HCT116 (cell line): Measurements from ENCODE around the gene MCC. TPM values are rescaled to one million over a fixed set of nuclear protein-coding genes. Genes with fewer than 3 reads are reported as not detected.

Experiments used
- ATAC-seq: fragments of 200-7000 bp; cut with Tn5 transposase; 2 replicates; pipeline ENCODE4 v1.9.1; 2020; ENCODE audit warnings: mild to moderate bottlenecking, moderate library complexity
- BruUV-seq: library from RNA; stranded (reverse); fragments of 400-500 nt; replicated peaks from 2 replicates; lab custom pipeline; 2021; lab: Mats Ljungman, UMichigan
- CTCF ChIA-PET: fragments of 300-600 bp; sonication (Branson Sonifier 250); formaldehyde crosslinking; loops from one replicate; lab custom pipeline; 2021; ENCODE audit warnings: antibody characterized with exemption; lab: Charles Lee
- POLR2A ChIA-PET: fragments of 300-600, 350-600 bp; sonication (Branson Sonifier 250); formaldehyde crosslinking; loops from one replicate; lab custom pipeline; 2021; ENCODE audit warnings: antibody characterized with exemption; lab: Charles Lee
- RAD21 ChIA-PET, 2 experiments: fragments of 300-600 bp; sonication (Branson Sonifier 250); formaldehyde crosslinking; loops; one replicate each; lab custom pipeline; 2023; ENCODE audit warnings: low total read pairs in 2 of 2; ENCODE audit not compliant: uncharacterized antibody in 2 of 2, unreplicated experiment in 2 of 2, low non-redundant PET in 1 of 2; lab: Charles Lee
- DNase-seq: peaks from one replicate; pipeline ENCODE4 v3.0.0-alpha.2; 2010; ENCODE audit warnings: low read depth, low spot score
- H2AFZ ChIP-seq: fragments of 200-600 bp; shearing (Covaris generic), sonication (generic); 2 replicates; pipeline ENCODE4 v1.6.1; 2017; ENCODE audit warnings: low read depth, mixed run types, mixed read lengths, antibody characterized with exemption, low read length; ENCODE audit not compliant: poor library complexity, severe bottlenecking
- H3K27ac ChIP-seq: 2 replicates; pipeline ENCODE4 v1.5.1; 2012; ENCODE audit warnings: low read depth, low read length
- H3K27me3 ChIP-seq: fragments of 200-600 bp; sonication (generic); 2 replicates; pipeline ENCODE4 v1.6.1; 2016; ENCODE audit warnings: mixed run types, low read length, mixed read lengths; ENCODE audit not compliant: insufficient read depth
- H3K36me3 ChIP-seq, 2 experiments: fragments of 200-500 bp in 1 of 2; fragments of 200-600 bp in 1 of 2; sonication (Bioruptor generic) in 1 of 2; sonication (generic) in 1 of 2; 2 replicates each; pipeline versions ENCODE4 v1.5.1 to v1.6.1; 2014 to 2016; ENCODE audit warnings: low read length in 2 of 2, inconsistent platforms in 1 of 2, mixed read lengths in 1 of 2, mixed run types in 1 of 2; ENCODE audit not compliant: insufficient read depth in 2 of 2, control insufficient read depth in 1 of 2
- H3K4me1 ChIP-seq, 2 experiments: fragments of 200-600 bp in 1 of 2; sonication (generic) in 1 of 2; 2 replicates each; pipeline versions ENCODE4 v1.5.1 to v1.6.1; 2012 to 2017; ENCODE audit warnings: low read length in 2 of 2, inconsistent platforms in 1 of 2, mild to moderate bottlenecking in 1 of 2, mixed read lengths in 1 of 2, mixed run types in 1 of 2, moderate library complexity in 1 of 2; ENCODE audit not compliant: insufficient read depth in 2 of 2, control insufficient read depth in 1 of 2
- H3K4me2 ChIP-seq: fragments of 200-600 bp; sonication (generic); 2 replicates; pipeline ENCODE4 v1.6.1; 2017; ENCODE audit warnings: mixed run types, low read length, mixed read lengths
- H3K4me3 ChIP-seq, 2 experiments: fragments of 200-600 bp in 1 of 2; sonication (generic) in 1 of 2; replicated peaks in 1 of 2; 2 replicates each; pipeline ENCODE4 v1.5.1; 2011 to 2016; ENCODE audit warnings: low read length in 2 of 2, control low read depth in 1 of 2, low read depth in 1 of 2, mild to moderate bottlenecking in 1 of 2, mixed read lengths in 1 of 2, mixed run types in 1 of 2
- H3K79me2 ChIP-seq: fragments of 200-600 bp; sonication (generic); 2 replicates; pipeline ENCODE4 v1.6.1; 2017; ENCODE audit warnings: mild to moderate bottlenecking, mixed run types, low read length, moderate library complexity, mixed read lengths; ENCODE audit not compliant: insufficient read depth
- H3K9ac ChIP-seq: fragments of 200-600 bp; sonication (generic); 2 replicates; pipeline ENCODE4 v1.6.1; 2016; ENCODE audit warnings: low read length, mixed read lengths
- H3K9me2 ChIP-seq: fragments of 200-600 bp; sonication (generic), shearing (Covaris generic); 2 replicates; pipeline ENCODE4 v1.6.1; 2017; ENCODE audit warnings: mixed run types, mild to moderate bottlenecking, moderate library complexity; ENCODE audit not compliant: insufficient read depth
- H3K9me3 ChIP-seq, 2 experiments: fragments of 200-500 bp in 1 of 2; fragments of 200-600 bp in 1 of 2; sonication (Bioruptor generic) in 1 of 2; sonication (generic) in 1 of 2; 2 replicates each; pipeline ENCODE4 v1.6.1; 2014 to 2017; ENCODE audit warnings: low read length in 2 of 2, mixed read lengths in 2 of 2, inconsistent platforms in 1 of 2, low read depth in 1 of 2, mild to moderate bottlenecking in 1 of 2, mixed run types in 1 of 2, moderate library complexity in 1 of 2; ENCODE audit not compliant: control insufficient read depth in 1 of 2, insufficient read depth in 1 of 2
- H4K20me1 ChIP-seq: fragments of 200-600 bp; sonication (generic), shearing (Covaris generic); 2 replicates; pipeline ENCODE4 v1.6.1; 2017; ENCODE audit warnings: mixed run types, mild to moderate bottlenecking, moderate library complexity; ENCODE audit not compliant: insufficient read depth
- CBX3 ChIP-seq: IDR thresholded peaks from 2 replicates; pipeline ENCODE4 v1.6.1; 2012; ENCODE audit warnings: low read depth
- CEBPB ChIP-seq: IDR thresholded peaks from 2 replicates; pipeline ENCODE4 v1.6.1; 2012; ENCODE audit warnings: low read depth
- EGR1 ChIP-seq: IDR thresholded peaks from 2 replicates; pipeline ENCODE4 v1.6.1; 2012; ENCODE audit warnings: low read depth
- ELF1 ChIP-seq: IDR thresholded peaks from 2 replicates; pipeline ENCODE4 v1.6.1; 2012; ENCODE audit warnings: low read depth, borderline replicate concordance
- FOSL1 ChIP-seq: IDR thresholded peaks from 2 replicates; pipeline ENCODE4 v1.6.1; 2012; ENCODE audit warnings: low read depth
- JUND ChIP-seq: IDR thresholded peaks from 2 replicates; pipeline ENCODE4 v1.6.1; 2012
- POLR2A ChIP-seq: IDR thresholded peaks from 2 replicates; pipeline ENCODE4 v1.7.0; 2011; ENCODE audit warnings: borderline replicate concordance; ENCODE audit not compliant: insufficient read depth, insufficient read length; ENCODE audit errors: extremely low read depth
- POLR2AphosphoS5 ChIP-seq: IDR thresholded peaks from 2 replicates; pipeline ENCODE4 v1.6.1; 2011; ENCODE audit warnings: mild to moderate bottlenecking, low read depth, low read length, moderate library complexity
- RAD21 ChIP-seq: IDR thresholded peaks from 2 replicates; pipeline ENCODE4 v1.6.1; 2012; ENCODE audit warnings: low read depth, mild to moderate bottlenecking
- SIN3A ChIP-seq: IDR thresholded peaks from 2 replicates; pipeline ENCODE4 v1.6.1; 2012; ENCODE audit warnings: low read depth
- SP1 ChIP-seq: IDR thresholded peaks from 2 replicates; pipeline ENCODE4 v1.6.1; 2012; ENCODE audit warnings: low read depth
- SRF ChIP-seq: IDR thresholded peaks from 2 replicates; pipeline ENCODE4 v1.6.1; 2012; ENCODE audit warnings: low read depth
- ZFX ChIP-seq: fragments of 450-650 bp; IDR thresholded peaks from 2 replicates; pipeline ENCODE4 v1.6.1; 2017
- ZNF274 ChIP-seq: fragments of 200-500 bp; sonication (Bioruptor generic); IDR thresholded peaks from 2 replicates; pipeline ENCODE4 v1.6.1; 2014; ENCODE audit warnings: mild to moderate bottlenecking, low read depth, low read length, inconsistent platforms
- intact Hi-C: fragments of 100-400 bp; cut with micrococcal nuclease; formaldehyde crosslinking; loops from 2 replicates; pipeline ENCODE4 v1.10.0; 2022
- total RNA-seq: library from RNA; stranded (reverse); gene quantifications from one replicate; pipeline ENCODE4 v1.2.1, GENCODE V29; 2021; ENCODE audit not compliant: unreplicated experiment
- TF ChIP-seq, protein P1 (sequence below): IDR thresholded peaks from 2 replicates; pipeline ENCODE4 v1.6.1; 2012
- TF ChIP-seq, protein P2 (sequence below), 3 experiments: fragments of 200-600 bp in 1 of 3; sonication (generic) in 1 of 3; IDR thresholded peaks in 2 of 3; conservative IDR thresholded peaks in 1 of 3; 2 replicates each; pipeline ENCODE4 v1.5.1; 2012 to 2017; ENCODE audit warnings: low read depth in 2 of 3, low read length in 2 of 3, antibody characterized with exemption in 1 of 3, borderline replicate concordance in 1 of 3, control low read depth in 1 of 3, mild to moderate bottlenecking in 1 of 3, mixed read lengths in 1 of 3, mixed run types in 1 of 3, moderate library complexity in 1 of 3; ENCODE audit not compliant: insufficient read depth in 1 of 3
- TF ChIP-seq, protein P3 (sequence below): IDR thresholded peaks from 2 replicates; pipeline ENCODE4 v1.6.1; 2011; ENCODE audit warnings: mild to moderate bottlenecking, low read length, moderate library complexity; ENCODE audit not compliant: insufficient replicate concordance; ENCODE audit errors: extremely low read depth
- TF ChIP-seq, protein P4 (sequence below): IDR thresholded peaks from 2 replicates; pipeline ENCODE4 v1.6.1; 2012; ENCODE audit warnings: low read depth
- TF ChIP-seq, protein P5 (sequence below): IDR thresholded peaks from 2 replicates; pipeline ENCODE4 v1.6.1; 2012

MCC gene
- total RNA-seq, 1 experiment from 2014 or later, result 20.1 TPM

DNA sequence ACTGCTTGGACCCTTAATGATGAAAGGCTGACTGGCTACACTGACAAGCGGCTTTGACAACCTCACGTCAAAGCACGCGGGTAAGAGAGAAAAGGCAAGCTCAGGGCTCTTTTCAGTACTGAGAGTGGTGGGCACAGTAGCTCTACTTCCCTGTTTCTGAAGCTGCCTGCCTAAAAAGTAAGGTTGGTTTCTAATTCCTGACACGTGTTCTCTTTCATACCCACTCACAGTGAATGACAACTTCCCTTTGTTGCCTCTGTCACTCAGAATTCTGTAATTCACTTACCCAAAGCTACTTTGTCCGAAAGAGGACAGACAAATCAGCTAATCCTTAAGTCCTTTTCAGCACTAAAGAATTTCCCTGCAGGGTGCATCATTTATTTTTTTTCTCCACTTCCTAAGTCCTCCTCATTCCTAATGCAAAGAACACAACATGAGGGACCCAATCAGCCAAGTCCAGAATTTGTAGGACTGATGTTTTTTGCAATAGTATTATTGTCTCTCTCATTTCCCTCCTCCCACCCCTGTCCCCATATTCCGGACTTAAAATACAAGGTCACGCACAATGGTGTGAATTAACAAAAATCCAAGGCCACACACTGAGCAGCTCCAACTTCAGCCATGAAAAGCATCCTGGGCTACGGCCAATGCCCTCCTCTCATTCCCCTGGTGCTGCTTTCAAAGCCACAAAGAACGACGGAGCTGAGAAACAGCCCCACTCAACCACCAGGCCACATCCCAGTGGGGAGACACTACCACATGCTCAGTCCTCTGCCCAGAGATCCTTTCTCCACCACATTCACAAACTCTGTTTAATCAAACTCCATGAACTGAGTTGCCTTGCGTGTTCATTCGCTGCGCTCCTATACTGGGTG, 274.5 kb downstream of the MCC start:
- Histone ChIP-seq H3K9me3 (no peaks in the 10 kb centered on the region), H2AFZ (no peak overlapping the region), H3K27me3 (no peaks in the 10 kb centered on the region), H4K20me1 (no peaks in the 10 kb centered on the region), H3K27ac (no peak overlapping the region), H3K9ac (no peak overlapping the region), H3K36me3 (no peaks in the 10 kb centered on the region), H3K9me2 (no peaks in the 10 kb centered on the region), H3K4me1 (peaks cover 12 to 36% of the 10 kb centered on the region in 2 experiments; a peak in 3 of 4 replicates), H3K79me2 (no peaks in the 10 kb centered on the region), H3K4me2 (no peak overlapping the region), H3K4me3 (no peak overlapping the region)
- ATAC-seq (no peak), DNase-seq (no peak)
- RAD21 ChIA-PET, result no interaction called here
- intact Hi-C loops, result no loop called here
- no TSS peak for BruUV-seq
- TF ChIP-seq, protein P1, sequence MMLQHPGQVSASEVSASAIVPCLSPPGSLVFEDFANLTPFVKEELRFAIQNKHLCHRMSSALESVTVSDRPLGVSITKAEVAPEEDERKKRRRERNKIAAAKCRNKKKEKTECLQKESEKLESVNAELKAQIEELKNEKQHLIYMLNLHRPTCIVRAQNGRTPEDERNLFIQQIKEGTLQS, result no peak
- TF ChIP-seq POLR2AphosphoS5 (no peak), FOSL1 (no peak), SRF (no peak), CBX3 (no peak), EGR1 (no peak), ZNF274 (no peak), ZFX (no peak), ELF1 (no peak), RAD21 (no peak), CEBPB (no peak), POLR2A (no peak), SIN3A (no peak), JUND (no peak), SP1 (no peak)
- TF ChIP-seq, protein P2, sequence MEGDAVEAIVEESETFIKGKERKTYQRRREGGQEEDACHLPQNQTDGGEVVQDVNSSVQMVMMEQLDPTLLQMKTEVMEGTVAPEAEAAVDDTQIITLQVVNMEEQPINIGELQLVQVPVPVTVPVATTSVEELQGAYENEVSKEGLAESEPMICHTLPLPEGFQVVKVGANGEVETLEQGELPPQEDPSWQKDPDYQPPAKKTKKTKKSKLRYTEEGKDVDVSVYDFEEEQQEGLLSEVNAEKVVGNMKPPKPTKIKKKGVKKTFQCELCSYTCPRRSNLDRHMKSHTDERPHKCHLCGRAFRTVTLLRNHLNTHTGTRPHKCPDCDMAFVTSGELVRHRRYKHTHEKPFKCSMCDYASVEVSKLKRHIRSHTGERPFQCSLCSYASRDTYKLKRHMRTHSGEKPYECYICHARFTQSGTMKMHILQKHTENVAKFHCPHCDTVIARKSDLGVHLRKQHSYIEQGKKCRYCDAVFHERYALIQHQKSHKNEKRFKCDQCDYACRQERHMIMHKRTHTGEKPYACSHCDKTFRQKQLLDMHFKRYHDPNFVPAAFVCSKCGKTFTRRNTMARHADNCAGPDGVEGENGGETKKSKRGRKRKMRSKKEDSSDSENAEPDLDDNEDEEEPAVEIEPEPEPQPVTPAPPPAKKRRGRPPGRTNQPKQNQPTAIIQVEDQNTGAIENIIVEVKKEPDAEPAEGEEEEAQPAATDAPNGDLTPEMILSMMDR (IDR thresholded peaks at IDR 0.05 in 2 of 3, conservative IDR thresholded peaks at IDR 0.05 in 1 of 3; ENCODE audit: borderline replicate concordance in 1 of 3, insufficient read depth in 1 of 3, low read depth in 2 of 3, low read length in 2 of 3), result no peak
- TF ChIP-seq, protein P3, sequence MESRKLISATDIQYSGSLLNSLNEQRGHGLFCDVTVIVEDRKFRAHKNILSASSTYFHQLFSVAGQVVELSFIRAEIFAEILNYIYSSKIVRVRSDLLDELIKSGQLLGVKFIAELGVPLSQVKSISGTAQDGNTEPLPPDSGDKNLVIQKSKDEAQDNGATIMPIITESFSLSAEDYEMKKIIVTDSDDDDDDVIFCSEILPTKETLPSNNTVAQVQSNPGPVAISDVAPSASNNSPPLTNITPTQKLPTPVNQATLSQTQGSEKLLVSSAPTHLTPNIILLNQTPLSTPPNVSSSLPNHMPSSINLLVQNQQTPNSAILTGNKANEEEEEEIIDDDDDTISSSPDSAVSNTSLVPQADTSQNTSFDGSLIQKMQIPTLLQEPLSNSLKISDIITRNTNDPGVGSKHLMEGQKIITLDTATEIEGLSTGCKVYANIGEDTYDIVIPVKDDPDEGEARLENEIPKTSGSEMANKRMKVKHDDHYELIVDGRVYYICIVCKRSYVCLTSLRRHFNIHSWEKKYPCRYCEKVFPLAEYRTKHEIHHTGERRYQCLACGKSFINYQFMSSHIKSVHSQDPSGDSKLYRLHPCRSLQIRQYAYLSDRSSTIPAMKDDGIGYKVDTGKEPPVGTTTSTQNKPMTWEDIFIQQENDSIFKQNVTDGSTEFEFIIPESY, result no peak
- TF ChIP-seq, protein P4, sequence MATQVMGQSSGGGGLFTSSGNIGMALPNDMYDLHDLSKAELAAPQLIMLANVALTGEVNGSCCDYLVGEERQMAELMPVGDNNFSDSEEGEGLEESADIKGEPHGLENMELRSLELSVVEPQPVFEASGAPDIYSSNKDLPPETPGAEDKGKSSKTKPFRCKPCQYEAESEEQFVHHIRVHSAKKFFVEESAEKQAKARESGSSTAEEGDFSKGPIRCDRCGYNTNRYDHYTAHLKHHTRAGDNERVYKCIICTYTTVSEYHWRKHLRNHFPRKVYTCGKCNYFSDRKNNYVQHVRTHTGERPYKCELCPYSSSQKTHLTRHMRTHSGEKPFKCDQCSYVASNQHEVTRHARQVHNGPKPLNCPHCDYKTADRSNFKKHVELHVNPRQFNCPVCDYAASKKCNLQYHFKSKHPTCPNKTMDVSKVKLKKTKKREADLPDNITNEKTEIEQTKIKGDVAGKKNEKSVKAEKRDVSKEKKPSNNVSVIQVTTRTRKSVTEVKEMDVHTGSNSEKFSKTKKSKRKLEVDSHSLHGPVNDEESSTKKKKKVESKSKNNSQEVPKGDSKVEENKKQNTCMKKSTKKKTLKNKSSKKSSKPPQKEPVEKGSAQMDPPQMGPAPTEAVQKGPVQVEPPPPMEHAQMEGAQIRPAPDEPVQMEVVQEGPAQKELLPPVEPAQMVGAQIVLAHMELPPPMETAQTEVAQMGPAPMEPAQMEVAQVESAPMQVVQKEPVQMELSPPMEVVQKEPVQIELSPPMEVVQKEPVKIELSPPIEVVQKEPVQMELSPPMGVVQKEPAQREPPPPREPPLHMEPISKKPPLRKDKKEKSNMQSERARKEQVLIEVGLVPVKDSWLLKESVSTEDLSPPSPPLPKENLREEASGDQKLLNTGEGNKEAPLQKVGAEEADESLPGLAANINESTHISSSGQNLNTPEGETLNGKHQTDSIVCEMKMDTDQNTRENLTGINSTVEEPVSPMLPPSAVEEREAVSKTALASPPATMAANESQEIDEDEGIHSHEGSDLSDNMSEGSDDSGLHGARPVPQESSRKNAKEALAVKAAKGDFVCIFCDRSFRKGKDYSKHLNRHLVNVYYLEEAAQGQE, result no peak
- TF ChIP-seq, protein P5, sequence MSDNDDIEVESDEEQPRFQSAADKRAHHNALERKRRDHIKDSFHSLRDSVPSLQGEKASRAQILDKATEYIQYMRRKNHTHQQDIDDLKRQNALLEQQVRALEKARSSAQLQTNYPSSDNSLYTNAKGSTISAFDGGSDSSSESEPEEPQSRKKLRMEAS, result no peak
- POLR2A ChIA-PET, result no interaction called here
- CTCF ChIA-PET, result no interaction called here
